Testis (tissue), 3 donors: ENCODE measurements around the gene STX16. TPM values are rescaled to one million over a fixed set of nuclear protein-coding genes. Genes with fewer than 3 reads are reported as not detected.
A peak's percentile ranks its signal among the peaks of the same experiment; 100 is the strongest.

ENCODE experiments used
- DNase-seq: peaks from one replicate; pipeline ENCODE4 v3.0.0-alpha.2; 2019
- H3K27ac ChIP-seq, 2 donors: fragments of 200-600 bp; sonication (generic); one replicate each; pipeline ENCODE4 v1.5.1; 2019
- H3K27me3 ChIP-seq: fragments of 200-600 bp; sonication (generic); one replicate; pipeline ENCODE4 v1.5.1; 2019
- H3K36me3 ChIP-seq: fragments of 200-600 bp; sonication (generic); one replicate; pipeline ENCODE4 v1.5.1; 2017; ENCODE audit warnings: low read depth; ENCODE audit errors: missing control alignments
- H3K4me1 ChIP-seq: fragments of 200-600 bp; sonication (generic); one replicate; pipeline ENCODE4 v1.5.1; 2019
- H3K4me3 ChIP-seq, 2 donors: fragments of 200-600 bp; sonication (generic); one replicate each; pipeline ENCODE4 v1.5.1; 2017 to 2019
- H3K9me3 ChIP-seq: fragments of 200-600 bp; sonication (generic); one replicate; pipeline ENCODE4 v1.5.1; 2017
- POLR2A ChIP-seq: fragments of 450-650 bp; IDR thresholded peaks from one replicate; pipeline ENCODE4 v1.6.1; 2017; ENCODE audit warnings: antibody characterized with exemption, mild to moderate bottlenecking, moderate library complexity
- WGBS, 2 donors: methylation state at CpG; one replicate each; pipeline ENCODE4 v1.1.5; 2018; 5-methylcytosine and 5-hydroxymethylcytosine counted together
- intact Hi-C: fragments of 100-400 bp; cut with DNase I; formaldehyde crosslinking; loops from one replicate; pipeline ENCODE4 v1.15.1; 2023; ENCODE audit warnings: low total_unique reads
- polyA plus RNA-seq: library from polyadenylated mRNA; stranded (reverse); fragments of 350-450 nt; fragmentation: Illumina TruSeq; extraction: RNeasy Lipid Tissue Mini Kit (QIAGEN cat#74804); gene quantifications from one replicate; pipeline ENCODE4 v1.2.3, GENCODE V29; 2014; ENCODE audit warnings: low read depth, low replicate concordance; ENCODE audit not compliant: insufficient read depth
- total RNA-seq, 2 donors: library from RNA; depleted of rRNA; stranded (reverse); fragments of >200 nt; gene quantifications; one replicate each; pipeline ENCODE4 v1.2.3, GENCODE V29; 2016
- TF ChIP-seq, protein P1 (sequence below), 3 experiments: fragments of 450-650 bp in 2 of 3; fragments of 200-600 bp in 1 of 3; sonication (generic) in 1 of 3; IDR thresholded peaks; one replicate each; pipeline ENCODE4 v1.5.1; 2016 to 2019; ENCODE audit warnings: antibody characterized with exemption in 3 of 3, mild to moderate bottlenecking in 2 of 3, moderate library complexity in 1 of 3

Gene STX16
- total and polyA plus RNA-seq, 3 donors from 2014 or later = 79.3 to 124 (median 107) TPM

DNA sequence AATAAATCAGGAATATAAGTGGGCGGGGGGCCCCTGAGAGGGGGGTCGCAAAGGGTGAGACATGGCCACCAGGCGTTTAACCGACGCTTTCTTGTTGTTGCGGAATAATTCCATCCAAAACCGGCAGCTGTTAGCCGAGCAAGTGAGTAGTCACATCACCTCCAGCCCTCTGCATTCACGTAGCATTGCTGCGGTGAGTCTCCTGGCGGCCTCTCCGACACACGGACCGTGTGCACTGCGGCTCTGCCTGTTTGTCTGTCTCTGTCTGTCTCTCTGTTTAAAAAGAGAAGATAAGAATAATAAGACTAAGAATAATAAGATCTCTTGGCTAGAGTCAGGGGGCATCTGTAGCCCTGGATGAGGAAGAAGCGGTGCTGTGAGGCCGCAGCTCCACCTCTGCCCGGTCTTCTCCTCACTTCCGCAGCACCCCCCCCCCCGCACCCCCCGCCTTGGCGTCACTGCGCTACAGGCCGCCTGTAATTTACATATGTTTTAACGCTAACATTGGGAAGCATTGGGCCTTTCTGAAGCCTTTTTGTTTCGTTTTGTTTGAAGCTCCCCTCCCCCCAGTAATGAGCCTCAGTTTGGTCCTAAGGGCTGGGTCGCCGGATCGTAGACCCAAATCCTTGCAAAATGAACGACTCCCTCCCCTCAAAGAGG lies 993 bp downstream of the STX16 start:
- DNase-seq = peak; percentile 68
- Histone ChIP-seq H3K9me3 (no peaks in the 10 kb centered on the region), H3K4me1 (peaks cover 14% of the 10 kb centered on the region), H3K27me3 (no peaks in the 10 kb centered on the region), H3K36me3 (no peaks in the 10 kb centered on the region), H3K27ac (peak overlapping the region; percentile 90 to 93), H3K4me3 (peak overlapping the region; percentile 93 to 98)
- no peak for TF ChIP-seq POLR2A
- TF ChIP-seq, protein P1, sequence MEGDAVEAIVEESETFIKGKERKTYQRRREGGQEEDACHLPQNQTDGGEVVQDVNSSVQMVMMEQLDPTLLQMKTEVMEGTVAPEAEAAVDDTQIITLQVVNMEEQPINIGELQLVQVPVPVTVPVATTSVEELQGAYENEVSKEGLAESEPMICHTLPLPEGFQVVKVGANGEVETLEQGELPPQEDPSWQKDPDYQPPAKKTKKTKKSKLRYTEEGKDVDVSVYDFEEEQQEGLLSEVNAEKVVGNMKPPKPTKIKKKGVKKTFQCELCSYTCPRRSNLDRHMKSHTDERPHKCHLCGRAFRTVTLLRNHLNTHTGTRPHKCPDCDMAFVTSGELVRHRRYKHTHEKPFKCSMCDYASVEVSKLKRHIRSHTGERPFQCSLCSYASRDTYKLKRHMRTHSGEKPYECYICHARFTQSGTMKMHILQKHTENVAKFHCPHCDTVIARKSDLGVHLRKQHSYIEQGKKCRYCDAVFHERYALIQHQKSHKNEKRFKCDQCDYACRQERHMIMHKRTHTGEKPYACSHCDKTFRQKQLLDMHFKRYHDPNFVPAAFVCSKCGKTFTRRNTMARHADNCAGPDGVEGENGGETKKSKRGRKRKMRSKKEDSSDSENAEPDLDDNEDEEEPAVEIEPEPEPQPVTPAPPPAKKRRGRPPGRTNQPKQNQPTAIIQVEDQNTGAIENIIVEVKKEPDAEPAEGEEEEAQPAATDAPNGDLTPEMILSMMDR (IDR thresholded peaks at IDR 0.05) = no peak
- intact Hi-C loops = loop anchor here (10.0 kb wide), 1 partner anchor 47 kb away; no protein-coding TSS in a partner anchor
- 0 to 1% methylated on average over 29 to 30 of the region's 30 CpGs for WGBS, 2 donors

GRCh38 chr20:58652606-58653294 lies 1.7 kb downstream of the STX16 start:
- Histone ChIP-seq H3K4me3 (peak overlapping the region; percentile 93 to 98), H3K9me3 (no peaks in the 10 kb centered on the region), H3K27me3 (no peaks in the 10 kb centered on the region), H3K4me1 (peaks cover 16% of the 10 kb centered on the region), H3K36me3 (no peaks in the 10 kb centered on the region), H3K27ac (peak overlapping the region; percentile 90 to 93)
- 6 to 7% methylated on average over 12 of the region's 12 CpGs for WGBS, 2 donors
- intact Hi-C loops = loop anchor here (10.0 kb wide), 1 partner anchor 48 kb away; no protein-coding TSS in a partner anchor
- TF ChIP-seq, protein P1 (IDR thresholded peaks at IDR 0.05) = no peak
- no peak for TF ChIP-seq POLR2A
- no peak for DNase-seq

- Histone ChIP-seq H3K27ac (no peak overlapping the region), H3K4me3 (no peak overlapping the region), H3K27me3 (no peaks in the 10 kb centered on the region), H3K9me3 (no peaks in the 10 kb centered on the region), H3K4me1 (peaks cover 19% of the 10 kb centered on the region), H3K36me3 (no peaks in the 10 kb centered on the region)
- no peak for DNase-seq
- 78 to 90% methylated on average over 4 of the region's 4 CpGs for WGBS, 2 donors
- intact Hi-C loops = loop anchor here (10.0 kb wide), 1 partner anchor 50 kb away; no protein-coding TSS in a partner anchor
- TF ChIP-seq POLR2A = no peak
- TF ChIP-seq, protein P1 (IDR thresholded peaks at IDR 0.05) = no peak
Measured at GRCh38 chr20:58654337-58654736, 3.3 kb downstream of the STX16 start.

- Histone ChIP-seq H3K27ac (no peak overlapping the region), H3K4me1 (peaks cover 19% of the 10 kb centered on the region), H3K27me3 (no peaks in the 10 kb centered on the region), H3K4me3 (no peak overlapping the region), H3K9me3 (no peaks in the 10 kb centered on the region), H3K36me3 (no peaks in the 10 kb centered on the region)
- WGBS, 2 donors = 61 to 62% methylated on average over 6 of the region's 6 CpGs
- DNase-seq = no peak
- intact Hi-C loops = loop anchor here (10.0 kb wide), 1 partner anchor 51 kb away; no protein-coding TSS in a partner anchor
- TF ChIP-seq, protein P1 (IDR thresholded peaks at IDR 0.05) = no peak
- TF ChIP-seq POLR2A = no peak
Measured at GRCh38 chr20:58655328-58656107, 4.4 kb downstream of the STX16 start.
